ENCODE data around the gene STRN3. TPM values are rescaled to one million over a fixed set of nuclear protein-coding genes. Genes with fewer than 3 reads are reported as not detected.
"Not testable (repeated sequence)": the region's sequence is repeated elsewhere in the genome, so short reads cannot be mapped to it uniquely, and the experiment has no call there.

Gene STRN3
- total RNA-seq, 1 experiment from 2014 or later: 80.9 TPM

DNA sequence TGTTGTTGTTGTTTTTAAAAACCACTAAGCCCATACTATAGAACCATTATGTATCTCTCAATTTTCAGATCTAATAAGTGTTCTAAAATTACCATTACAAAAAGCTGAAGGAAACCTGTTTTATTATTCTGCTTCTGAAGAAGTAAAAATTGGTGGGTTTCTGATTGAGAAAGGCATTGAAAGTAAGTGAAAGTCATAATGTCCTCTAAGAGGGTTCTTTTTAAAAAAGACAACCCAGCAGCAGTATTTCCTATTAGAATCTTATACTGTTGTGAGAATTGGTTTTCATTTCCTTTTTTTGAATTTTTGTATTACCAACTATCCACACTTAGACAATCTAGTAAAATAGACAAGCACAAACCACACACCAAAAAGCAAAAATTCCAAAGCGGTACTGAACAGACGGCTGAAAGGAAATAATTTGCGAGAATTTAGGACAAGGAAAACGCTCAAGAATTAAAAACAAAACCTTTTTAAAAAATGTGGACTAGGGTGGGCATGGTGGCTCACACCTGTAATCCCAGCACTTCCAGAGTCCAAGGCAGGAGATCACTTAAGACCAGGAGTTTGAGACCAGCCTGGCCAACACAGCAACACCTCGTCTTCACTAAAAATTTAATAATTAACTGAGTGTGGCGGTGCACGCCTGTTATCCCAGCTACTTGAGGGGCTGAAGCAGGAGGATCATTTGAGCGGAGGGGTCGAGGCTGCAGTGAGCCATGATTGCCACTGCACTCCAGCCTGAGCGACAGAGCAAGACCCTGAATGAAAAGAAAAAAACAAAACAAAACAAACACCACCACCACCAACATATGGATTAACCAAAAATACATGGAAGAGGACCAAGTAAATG, 67.4 kb downstream of the STRN3 start:
- peaks cover 19% of the 10 kb centered on the region for H3K36me3 ChIP-seq
- H3K4me3 ChIP-seq: no peak overlapping the region
- no peaks in the 10 kb centered on the region for H3K4me1 ChIP-seq
- DNase-seq: no peak
- H3K27me3 ChIP-seq: no peaks in the 10 kb centered on the region
- H3K27ac ChIP-seq: no peak overlapping the region
- no peaks in the 10 kb centered on the region for H3K9me3 ChIP-seq (replicated peaks)

DNA sequence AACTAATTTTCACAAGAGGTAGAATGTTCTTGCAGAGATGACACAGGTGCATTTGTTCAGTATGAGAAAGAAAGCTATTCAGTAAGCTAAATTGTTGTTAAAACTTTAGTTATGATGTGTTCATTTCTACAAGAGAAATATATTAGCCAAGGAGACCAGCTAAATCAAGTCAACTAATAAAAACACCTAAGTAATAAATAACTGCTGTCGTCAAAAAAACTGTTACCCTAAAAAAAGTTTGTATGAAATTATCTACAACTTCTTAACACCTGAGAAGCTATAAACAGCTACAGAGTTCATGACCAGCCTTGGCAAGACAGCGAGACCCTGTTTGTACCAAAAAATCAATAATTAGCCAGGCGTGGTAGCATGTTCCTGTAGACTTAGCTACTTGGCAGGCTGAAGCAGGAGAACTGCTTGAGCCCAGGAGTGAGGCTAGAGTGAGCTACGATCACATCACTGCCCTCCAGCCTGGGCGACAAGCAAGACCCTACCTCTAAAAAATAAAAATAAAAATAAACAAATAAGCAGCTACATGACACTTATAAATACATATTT, 68.3 kb downstream of the STRN3 start:
- H3K4me1 ChIP-seq: no peaks in the 10 kb centered on the region
- no peaks in the 10 kb centered on the region for H3K27me3 ChIP-seq
- H3K36me3 ChIP-seq: peaks cover 26% of the 10 kb centered on the region
- H3K4me3 ChIP-seq: no peak overlapping the region
- H3K27ac ChIP-seq: no peak overlapping the region
- no peak for DNase-seq
- no peaks in the 10 kb centered on the region for H3K9me3 ChIP-seq (replicated peaks)

DNA sequence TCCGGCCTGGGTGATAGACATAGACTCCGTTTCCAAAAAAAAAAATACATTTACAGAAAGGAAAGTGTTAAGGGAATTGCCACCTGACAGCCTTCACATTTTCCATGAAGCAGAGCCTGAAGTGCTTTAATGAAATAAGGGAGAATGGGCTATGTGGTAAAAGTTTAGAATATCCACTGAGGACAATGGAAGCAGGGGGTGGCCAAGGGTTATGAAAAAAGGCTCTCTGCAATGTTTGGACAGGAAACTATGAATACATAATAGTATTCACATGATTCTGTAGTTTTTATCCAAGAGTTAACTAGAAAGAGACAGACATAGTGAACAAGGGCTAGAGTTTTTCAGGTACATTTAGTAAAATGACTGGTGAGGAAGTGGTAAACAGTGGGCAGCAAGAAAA, 76.5 kb downstream of the STRN3 start:
- no peak for DNase-seq
- no peaks in the 10 kb centered on the region for H3K4me1 ChIP-seq
- no peak overlapping the region for H3K27ac ChIP-seq
- H3K9me3 ChIP-seq (replicated peaks): no peaks in the 10 kb centered on the region
- H3K36me3 ChIP-seq: peaks cover 59% of the 10 kb centered on the region
- H3K4me3 ChIP-seq: no peak overlapping the region
- H3K27me3 ChIP-seq: no peaks in the 10 kb centered on the region

DNA sequence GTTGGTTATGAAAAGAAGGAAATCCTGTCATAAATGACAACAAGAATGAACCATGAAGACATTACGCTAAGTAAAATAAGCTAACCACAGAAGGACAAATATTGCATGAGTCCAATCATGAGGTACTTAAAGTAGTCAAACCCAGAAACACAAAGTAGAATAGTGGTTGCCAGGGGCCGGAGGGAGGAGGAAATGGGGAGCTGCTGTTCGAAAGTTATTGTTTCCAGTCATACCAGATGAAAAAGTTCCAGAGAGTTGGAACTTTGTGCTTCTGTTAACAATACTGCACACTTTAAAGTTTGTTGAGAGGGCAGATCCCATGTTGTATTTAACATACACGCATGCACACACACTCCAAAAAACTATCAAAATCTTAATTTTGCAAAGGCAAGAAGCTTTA, 82.5 kb downstream of the STRN3 start:
- H3K27ac ChIP-seq: no peak overlapping the region
- H3K27me3 ChIP-seq: no peaks in the 10 kb centered on the region
- H3K9me3 ChIP-seq (replicated peaks): no peaks in the 10 kb centered on the region
- peaks cover 54% of the 10 kb centered on the region for H3K36me3 ChIP-seq
- H3K4me3 ChIP-seq: no peak overlapping the region
- DNase-seq: no peak
- no peaks in the 10 kb centered on the region for H3K4me1 ChIP-seq

DNA sequence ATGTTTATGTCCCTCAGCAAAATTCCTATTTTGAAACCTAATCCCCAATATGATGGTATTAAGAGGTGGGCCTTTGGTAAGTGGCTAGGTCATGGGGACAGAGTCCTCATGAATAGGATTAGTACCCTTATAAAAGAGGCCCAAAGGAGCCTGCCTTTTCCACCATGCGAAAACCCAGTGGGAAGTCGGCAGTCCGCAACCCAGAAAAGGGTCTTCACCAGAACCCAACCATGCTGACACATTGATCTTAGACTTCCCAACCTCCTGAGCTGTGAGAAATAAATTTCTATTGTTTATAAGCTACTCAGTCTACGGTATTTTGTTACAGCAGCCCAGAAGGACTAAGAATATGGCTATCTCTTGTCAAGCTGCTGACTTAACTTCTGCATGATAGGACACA, 85.3 kb downstream of the STRN3 start:
- Histone ChIP-seq H3K4me3 (no peak overlapping the region), H3K27me3 (no peaks in the 10 kb centered on the region), H3K36me3 (peaks cover 50% of the 10 kb centered on the region), H3K4me1 (no peaks in the 10 kb centered on the region), H3K9me3 (replicated peaks) (no peaks in the 10 kb centered on the region), H3K27ac (no peak overlapping the region)
- no peak for DNase-seq

DNA sequence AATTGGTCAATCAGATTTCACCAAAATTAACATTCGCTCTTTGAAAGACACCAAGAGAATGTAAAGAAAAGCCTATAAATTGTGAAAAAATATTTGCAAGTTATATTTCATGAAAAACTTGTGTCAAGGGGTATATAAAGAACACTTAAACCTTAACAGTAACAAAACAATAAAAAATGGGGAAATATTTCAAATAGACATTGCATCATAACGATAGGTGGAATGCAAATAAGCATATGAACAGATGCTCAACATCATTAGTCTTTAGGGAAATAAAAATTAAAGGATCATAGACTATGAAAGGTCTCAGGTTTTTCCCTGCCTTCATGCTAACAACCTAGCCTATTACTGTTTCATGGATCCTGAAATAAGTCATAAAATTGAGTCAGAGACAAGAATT, 87.6 kb downstream of the STRN3 start:
- Histone ChIP-seq H3K36me3 (peaks cover 53% of the 10 kb centered on the region), H3K27ac (no peak overlapping the region), H3K4me1 (no peaks in the 10 kb centered on the region), H3K4me3 (no peak overlapping the region), H3K27me3 (no peaks in the 10 kb centered on the region), H3K9me3 (replicated peaks) (no peaks in the 10 kb centered on the region)
- DNase-seq: no peak

DNA sequence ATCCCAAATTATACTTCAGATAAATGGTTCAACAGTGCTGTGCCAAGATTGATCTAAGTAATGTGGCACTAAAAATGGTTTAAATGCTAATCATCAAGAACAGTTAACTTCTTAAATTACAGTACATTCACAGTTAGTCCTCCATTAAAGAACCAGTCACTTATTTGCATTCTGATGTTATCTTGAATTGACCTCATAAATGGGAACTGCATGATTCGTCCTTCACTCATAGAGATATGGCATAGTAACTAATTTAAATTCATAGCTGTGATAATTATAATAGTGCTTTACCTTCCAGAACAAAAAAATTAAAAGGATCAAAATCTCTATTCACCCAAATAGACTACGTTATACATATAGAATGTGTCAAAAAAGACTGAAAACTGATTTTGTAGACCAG, 90.7 kb downstream of the STRN3 start:
- Histone ChIP-seq H3K4me3 (no peak overlapping the region), H3K4me1 (no peaks in the 10 kb centered on the region), H3K27ac (no peak overlapping the region), H3K36me3 (peaks cover 48% of the 10 kb centered on the region), H3K27me3 (no peaks in the 10 kb centered on the region), H3K9me3 (replicated peaks) (no peaks in the 10 kb centered on the region)
- no peak for DNase-seq

DNA sequence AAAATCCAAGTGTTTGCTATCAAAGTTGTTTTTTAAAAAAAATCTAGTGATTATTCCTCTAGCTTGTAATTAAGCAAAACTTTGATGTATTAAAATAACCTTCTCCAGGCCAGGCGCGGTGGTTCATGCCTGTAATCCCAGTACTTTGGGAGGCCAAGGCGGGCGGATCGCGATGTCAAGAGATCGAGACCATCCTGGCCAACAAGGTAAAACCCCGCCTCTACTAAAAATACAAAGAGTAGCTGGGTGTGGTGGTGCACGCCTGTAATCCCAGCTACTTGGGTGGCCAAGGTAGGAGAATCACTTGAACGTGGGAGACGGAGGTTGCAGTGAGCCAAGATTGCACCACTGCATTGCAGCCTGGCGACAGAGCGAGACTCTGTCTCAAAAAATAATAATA, 92.2 kb downstream of the STRN3 start:
- H3K4me3 ChIP-seq; DNase-seq; H3K4me1 ChIP-seq; H3K9me3 ChIP-seq (replicated peaks); H3K27ac ChIP-seq; H3K27me3 ChIP-seq: not testable (repeated sequence)
- H3K36me3 ChIP-seq: peaks cover 41% of the 10 kb centered on the region

DNA sequence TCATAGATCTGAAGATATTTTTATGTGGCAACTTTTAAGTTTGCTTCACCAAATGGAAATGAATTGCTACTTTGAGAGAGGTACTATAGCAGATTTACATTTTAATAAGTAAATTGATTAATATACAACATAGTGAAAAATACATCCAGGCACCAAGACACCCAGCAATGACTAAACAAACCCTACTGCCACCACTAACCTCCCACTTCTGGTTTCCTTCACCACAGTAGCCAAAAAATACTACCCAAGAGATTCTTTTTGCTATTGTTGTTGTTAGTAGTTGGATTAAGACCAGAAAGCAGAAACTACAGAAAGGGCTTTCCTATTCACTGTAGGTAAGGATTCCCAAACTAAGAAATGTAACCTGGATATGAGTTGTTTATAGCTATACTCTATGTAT, 97.7 kb downstream of the STRN3 start:
- no peak for DNase-seq
- Histone ChIP-seq H3K4me3 (no peak overlapping the region), H3K36me3 (peaks cover 21% of the 10 kb centered on the region), H3K27ac (no peak overlapping the region), H3K9me3 (replicated peaks) (no peaks in the 10 kb centered on the region), H3K4me1 (no peaks in the 10 kb centered on the region), H3K27me3 (no peaks in the 10 kb centered on the region)

DNA sequence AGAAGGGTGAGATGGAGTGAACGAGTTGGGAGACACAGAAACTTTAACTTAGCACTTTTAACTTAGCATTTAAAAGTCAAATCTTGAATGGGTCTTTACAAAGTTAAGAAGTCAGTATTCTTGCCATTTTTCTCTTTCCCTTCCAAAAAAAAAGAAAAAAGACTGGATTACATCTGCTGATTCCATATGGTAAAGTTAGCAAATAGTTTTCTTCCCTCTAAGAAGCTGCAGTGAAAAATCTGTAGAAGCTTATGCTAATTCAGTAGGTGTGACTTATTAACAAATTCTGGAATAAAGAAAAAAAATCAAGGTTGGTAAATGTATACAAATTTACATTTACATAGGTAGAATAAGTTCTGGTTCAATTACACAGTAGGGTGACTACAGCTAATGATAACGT, 100.9 kb downstream of the STRN3 start:
- H3K27ac ChIP-seq: no peak overlapping the region
- H3K27me3 ChIP-seq: no peaks in the 10 kb centered on the region

DNA sequence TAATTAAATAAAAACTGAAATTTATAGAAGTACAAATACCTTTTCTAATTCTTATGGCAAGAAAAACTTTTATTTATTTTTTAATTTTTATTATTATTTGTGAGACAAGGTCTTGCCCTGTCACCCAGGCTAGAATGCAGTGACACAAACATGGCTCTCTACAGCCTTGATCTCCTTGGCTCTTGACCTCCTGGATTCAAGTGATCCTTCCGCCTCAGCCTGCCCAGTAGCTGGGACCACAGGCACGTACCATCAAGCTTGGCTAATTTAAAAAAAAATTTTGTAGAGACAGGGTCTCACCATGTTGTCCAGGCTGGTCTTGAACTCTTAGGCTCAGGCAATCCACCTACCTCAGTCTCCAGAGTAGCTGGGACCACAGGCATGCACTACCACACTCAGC, 104.4 kb downstream of the STRN3 start:
- Histone ChIP-seq H3K4me1 (no peaks in the 10 kb centered on the region), H3K27ac (no peak overlapping the region)
- no peak for DNase-seq

More for the DNA sequence above, 100.9 kb downstream of the STRN3 start:
- no peak for DNase-seq
- Histone ChIP-seq H3K4me1 (no peaks in the 10 kb centered on the region), H3K9me3 (replicated peaks) (no peaks in the 10 kb centered on the region), H3K4me3 (no peak overlapping the region), H3K36me3 (peaks cover 28% of the 10 kb centered on the region)

DNA sequence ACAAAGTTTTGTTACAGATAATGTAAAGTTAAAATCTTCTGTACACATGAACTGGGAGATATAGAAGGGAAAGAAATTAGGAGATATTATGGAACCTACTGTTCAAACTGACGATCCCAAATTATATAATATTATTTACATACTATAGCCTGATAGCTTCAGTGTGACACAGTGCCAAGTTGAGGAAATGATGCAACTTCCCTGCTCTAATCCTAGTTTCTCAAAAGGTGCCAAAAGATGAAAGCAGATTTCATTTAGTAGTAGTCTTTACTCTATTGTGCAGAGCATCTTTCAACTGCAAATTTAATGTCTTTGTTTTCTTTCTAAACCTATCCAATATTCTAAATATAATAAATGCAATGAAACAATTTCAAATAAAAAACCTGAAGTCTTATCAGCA, 104.9 kb downstream of the STRN3 start:
- Histone ChIP-seq H3K27ac (no peak overlapping the region), H3K36me3 (peaks cover 37% of the 10 kb centered on the region), H3K4me1 (no peaks in the 10 kb centered on the region), H3K4me3 (no peak overlapping the region), H3K9me3 (replicated peaks) (no peaks in the 10 kb centered on the region), H3K27me3 (no peaks in the 10 kb centered on the region)
- DNase-seq: no peak

More for the DNA sequence above, 104.4 kb downstream of the STRN3 start:
- no peak overlapping the region for H3K4me3 ChIP-seq
- H3K36me3 ChIP-seq: peaks cover 40% of the 10 kb centered on the region
- no peaks in the 10 kb centered on the region for H3K27me3 ChIP-seq
- no peaks in the 10 kb centered on the region for H3K9me3 ChIP-seq (replicated peaks)

DNA sequence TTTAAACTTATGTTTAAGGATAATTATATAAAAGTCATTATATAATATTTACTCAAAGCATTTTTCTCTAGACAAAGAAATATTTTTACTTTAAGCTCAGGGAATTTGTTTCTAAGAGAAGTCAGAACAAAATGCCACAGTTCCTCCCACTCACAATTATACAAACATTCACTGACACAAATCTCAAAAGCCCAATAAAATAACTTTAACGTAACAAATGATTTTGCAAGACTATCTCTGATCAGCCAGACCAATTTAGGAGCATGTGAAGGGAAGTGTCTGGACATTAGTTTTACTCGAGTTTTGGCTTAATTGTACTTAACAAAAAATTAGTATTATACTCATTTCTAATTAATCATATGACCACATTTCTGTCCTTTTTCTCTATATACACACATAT, 110.6 kb downstream of the STRN3 start:
- DNase-seq: no peak
- H3K36me3 ChIP-seq: peaks cover 32% of the 10 kb centered on the region
- no peaks in the 10 kb centered on the region for H3K4me1 ChIP-seq
- no peaks in the 10 kb centered on the region for H3K9me3 ChIP-seq (replicated peaks)
- no peak overlapping the region for H3K27ac ChIP-seq
- H3K4me3 ChIP-seq: no peak overlapping the region
- no peaks in the 10 kb centered on the region for H3K27me3 ChIP-seq

DNA sequence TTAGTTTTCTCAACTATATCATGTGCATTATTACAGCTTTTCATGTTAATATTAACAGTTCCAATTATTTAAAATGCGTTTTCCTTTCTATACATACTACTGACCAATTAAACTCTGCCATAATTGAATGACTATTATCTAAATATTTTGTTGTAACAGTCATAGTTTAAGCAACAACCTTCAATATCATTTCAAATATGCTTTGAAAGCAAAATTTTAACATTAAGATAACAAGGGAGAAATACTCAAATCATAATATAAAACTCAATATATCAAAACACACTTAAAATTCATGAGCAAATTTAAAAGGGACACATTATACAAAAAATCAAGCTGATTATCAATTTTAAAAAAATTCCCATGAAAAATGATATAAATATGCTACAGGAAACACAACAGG, 111.4 kb downstream of the STRN3 start:
- Histone ChIP-seq H3K27ac (no peak overlapping the region), H3K4me1 (no peaks in the 10 kb centered on the region), H3K27me3 (no peaks in the 10 kb centered on the region), H3K36me3 (peaks cover 36% of the 10 kb centered on the region), H3K9me3 (replicated peaks) (no peaks in the 10 kb centered on the region), H3K4me3 (no peak overlapping the region)
- DNase-seq: no peak

DNA sequence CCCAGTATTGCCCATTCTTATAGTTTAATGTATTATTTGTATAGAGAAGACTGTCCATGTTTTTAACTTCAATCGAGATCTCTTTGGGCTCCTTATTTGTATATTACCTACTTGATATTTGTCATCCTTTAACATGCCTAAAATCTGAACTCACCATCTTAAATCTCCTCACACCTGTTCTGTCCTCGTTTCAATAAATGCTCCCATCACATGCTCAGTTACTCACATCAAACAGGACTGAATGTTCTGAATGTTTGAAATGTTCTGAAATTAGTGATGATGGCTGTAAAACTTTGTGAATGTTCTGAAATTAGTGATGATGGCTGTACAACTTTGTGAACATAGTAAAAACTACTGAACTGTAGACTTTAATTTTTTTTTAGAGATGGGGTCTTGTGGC, 117.4 kb downstream of the STRN3 start:
- Histone ChIP-seq H3K36me3 (peaks cover 51% of the 10 kb centered on the region), H3K4me3 (no peak overlapping the region), H3K27me3 (no peaks in the 10 kb centered on the region), H3K27ac (no peak overlapping the region), H3K9me3 (replicated peaks) (no peaks in the 10 kb centered on the region), H3K4me1 (no peaks in the 10 kb centered on the region)
- DNase-seq: no peak

DNA sequence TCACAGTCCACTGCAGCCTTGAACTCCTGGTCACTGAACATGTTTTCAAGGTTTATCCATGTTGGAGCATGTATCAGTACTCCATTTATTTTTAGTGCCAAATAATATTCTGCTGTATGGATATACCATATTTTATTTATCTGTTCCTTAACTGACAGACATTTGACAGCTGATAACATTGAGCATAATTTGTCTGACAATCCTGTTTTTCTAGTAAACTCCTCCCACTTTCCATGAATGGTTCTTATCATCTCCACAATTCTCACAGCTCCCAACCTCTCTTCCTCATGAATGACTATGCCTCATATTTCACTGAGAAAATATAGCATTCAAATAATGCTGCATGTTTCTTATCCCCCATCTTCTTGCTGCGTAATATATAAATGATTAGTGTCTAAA, 118.5 kb downstream of the STRN3 start:
- no peaks in the 10 kb centered on the region for H3K4me1 ChIP-seq
- no peak overlapping the region for H3K4me3 ChIP-seq
- no peak overlapping the region for H3K27ac ChIP-seq
- DNase-seq: no peak
- H3K36me3 ChIP-seq: peaks cover 55% of the 10 kb centered on the region
- H3K27me3 ChIP-seq: no peaks in the 10 kb centered on the region
- H3K9me3 ChIP-seq (replicated peaks): no peaks in the 10 kb centered on the region

All from SJCRH30 (cell line).